HEK293 (cell line): ENCODE data around the gene TTLL5.

Source experiments
- CTCF ChIA-PET: fragments of 350-600 bp; formaldehyde crosslinking; extraction: SDS; loops from one replicate; lab custom pipeline; 2021; ENCODE audit warnings: antibody characterized with exemption; lab: Yijun Ruan, JAX
- POLR2A ChIA-PET: fragments of 300-600 bp; formaldehyde crosslinking; extraction: SDS; loops from one replicate; lab custom pipeline; 2020; ENCODE audit warnings: antibody characterized with exemption, inconsistent platforms; lab: Yijun Ruan, JAX
- H3K27ac ChIP-seq: fragments of 200-500 bp; sonication (Bioruptor generic); 2 replicates; pipeline ENCODE4 v1.5.1; 2014; ENCODE audit warnings: low read depth, low read length, control low read depth, inconsistent platforms; ENCODE audit errors: extremely low read depth
- H3K36me3 ChIP-seq, 2 experiments: fragments of 200-500 bp in 1 of 2; sonication (Bioruptor generic) in 1 of 2; 1 replicate in 1 of 2; 2 replicates in 1 of 2; pipeline ENCODE4 v1.5.1; 2014 to 2017; ENCODE audit warnings: inconsistent platforms in 2 of 2, low read length in 2 of 2; ENCODE audit not compliant: control insufficient read depth in 2 of 2, insufficient read depth in 1 of 2
- H3K4me1 ChIP-seq: fragments of 200-500 bp; sonication (Bioruptor generic); 2 replicates; pipeline ENCODE4 v1.5.1; 2014; ENCODE audit warnings: mild to moderate bottlenecking, low read length, inconsistent platforms; ENCODE audit not compliant: control insufficient read depth, insufficient read depth
- H3K4me3 ChIP-seq: 2 replicates; pipeline ENCODE4 v1.5.1; 2011; ENCODE audit warnings: low read depth, mild to moderate bottlenecking, control low read depth, low read length, moderate library complexity
- H3K9me3 ChIP-seq: fragments of 200-500 bp; sonication (Bioruptor generic); 2 replicates; pipeline ENCODE4 v1.5.1; 2014; ENCODE audit warnings: low read depth, low read length, inconsistent platforms; ENCODE audit not compliant: control insufficient read depth, insufficient read depth
- ELK4 ChIP-seq: IDR thresholded peaks from 2 replicates; pipeline ENCODE4 v1.6.1; 2011; ENCODE audit warnings: mild to moderate bottlenecking, low read depth, low read length, borderline replicate concordance
- PBX3 ChIP-seq: sonication (generic); formaldehyde crosslinking; IDR thresholded peaks from 2 replicates; pipeline ENCODE4 v1.8.1; 2022; ENCODE audit warnings: mild to moderate bottlenecking, moderate library complexity, missing genetic modification reagents
- ZBTB44 ChIP-seq: fragments of 450-650 bp; IDR thresholded peaks from 2 replicates; pipeline ENCODE4 v1.5.1; 2018; ENCODE audit warnings: missing biosample characterization, mild to moderate bottlenecking, missing genetic modification characterization
- ZNF146 ChIP-seq: fragments of 450-650 bp; formaldehyde crosslinking; IDR thresholded peaks from 2 replicates; pipeline ENCODE4 v1.5.1; 2016; ENCODE audit warnings: missing biosample characterization, missing genetic modification characterization
- ZNF214 ChIP-seq: fragments of 450-650 bp; formaldehyde crosslinking; IDR thresholded peaks from 2 replicates; pipeline ENCODE4 v1.5.1; 2017; ENCODE audit warnings: missing biosample characterization, mild to moderate bottlenecking, missing genetic modification characterization, borderline replicate concordance
- ZNF416 ChIP-seq: fragments of 450-650 bp; formaldehyde crosslinking; IDR thresholded peaks from 2 replicates; pipeline ENCODE4 v1.5.1; 2016; ENCODE audit warnings: missing biosample characterization, missing genetic modification characterization
- ZNF426 ChIP-seq: fragments of 450-650 bp; formaldehyde crosslinking; IDR thresholded peaks from 2 replicates; pipeline ENCODE4 v1.5.1; 2017; ENCODE audit warnings: missing biosample characterization, missing genetic modification characterization, mild to moderate bottlenecking, inconsistent platforms, moderate library complexity
- ZNF449 ChIP-seq: fragments of 450-650 bp; formaldehyde crosslinking; IDR thresholded peaks from 2 replicates; pipeline ENCODE4 v1.5.1; 2017; ENCODE audit warnings: missing biosample characterization, mild to moderate bottlenecking, missing genetic modification characterization, moderate library complexity
- ZNF610 ChIP-seq: fragments of 450-650 bp; formaldehyde crosslinking; IDR thresholded peaks from 2 replicates; pipeline ENCODE4 v1.5.1; 2016; ENCODE audit warnings: missing biosample characterization, missing genetic modification characterization, borderline replicate concordance
- ZNF624 ChIP-seq: fragments of 450-650 bp; formaldehyde crosslinking; IDR thresholded peaks from 2 replicates; pipeline ENCODE4 v1.5.1; 2017; ENCODE audit warnings: missing biosample characterization, missing genetic modification characterization
- ZNF670 ChIP-seq: fragments of 450-650 bp; formaldehyde crosslinking; IDR thresholded peaks from 2 replicates; pipeline ENCODE4 v1.5.1; 2016; ENCODE audit warnings: missing biosample characterization, missing genetic modification characterization, low read depth
- ZNF768 ChIP-seq: fragments of 450-650 bp; formaldehyde crosslinking; IDR thresholded peaks from 2 replicates; pipeline ENCODE4 v1.5.1; 2018; ENCODE audit warnings: missing biosample characterization, mild to moderate bottlenecking, missing genetic modification characterization
- ZSCAN18 ChIP-seq: fragments of 450-650 bp; formaldehyde crosslinking; IDR thresholded peaks from 2 replicates; pipeline ENCODE4 v1.5.1; 2016; ENCODE audit warnings: missing biosample characterization, missing genetic modification characterization

Gene TTLL5

GRCh38 chr14:75657331-75657730, 3.7 kb upstream of the TTLL5 start (continued):
- TF ChIP-seq ZNF624 (no peak), ZSCAN18 (tag by site-specific recombination) (no peak), ZNF426 (tag by site-specific recombination) (no peak), ZNF670 (tag by site-specific recombination) (no peak), ZNF610 (no peak), ELK4 (no peak), ZBTB44 (tag by site-specific recombination) (no peak), ZNF214 (no peak), ZNF146 (tag by site-specific recombination) (no peak)

- Histone ChIP-seq H3K27ac (no peak overlapping the region), H3K4me3 (no peak overlapping the region), H3K4me1 (peaks cover 3% of the 10 kb centered on the region; the same call in 1 of the 2 replicates), H3K9me3 (no peaks in the 10 kb centered on the region), H3K36me3 (peaks cover 23 to 51% of the 10 kb centered on the region in 2 experiments)
- CTCF ChIA-PET, result interaction anchor here (0.7 to 13.9 kb wide), 4 partner anchors 9 to 360 kb away, joined by 3 to 266 read pairs (median 3); partner anchors contain the start of gene FLVCR2
- TF ChIP-seq PBX3 (no peak), ZNF768 (tag by site-specific recombination) (peak; percentile 51; the same call in 1 of the 2 replicates)
- POLR2A ChIA-PET, result interaction anchor here (0.7 kb wide), 1 partner anchor 163 kb away, joined by 3 read pairs; no protein-coding TSS in a partner anchor
These were observed 2.1 kb upstream of the TTLL5 start for GRCh38 chr14:75658957-75659356.

GRCh38 chr14:75660238-75660629, 812 bp upstream of the TTLL5 start:
- POLR2A ChIA-PET, result interaction anchor here (0.6 to 1.9 kb wide), 15 partner anchors 8 to 540 kb away, joined by 3 to 19 read pairs (median 6); partner anchors contain the start of gene FLVCR2
- H3K36me3 ChIP-seq, result peaks cover 26 to 46% of the 10 kb centered on the region in 2 experiments
- H3K4me3 ChIP-seq, result peak overlapping the region; percentile 96
- H3K4me1 ChIP-seq, result peaks cover 3% of the 10 kb centered on the region; the same call in 1 of the 2 replicates
- TF ChIP-seq ZNF416 (no peak), ZNF449 (tag by site-specific recombination) (peak; percentile 20; the same call in 1 of the 2 replicates)
- no peaks in the 10 kb centered on the region for H3K9me3 ChIP-seq
- peak overlapping the region; percentile 79; the same call in 1 of the 2 replicates for H3K27ac ChIP-seq
- CTCF ChIA-PET, result interaction anchor here (0.7 to 13.9 kb wide), 4 partner anchors 10 to 322 kb away, joined by 3 to 266 read pairs (median 4); partner anchors contain the start of genes FLVCR2 and TGFB3
